GM21526 (cell line): ENCODE results near the gene TRPT1.
"Not testable (repeated sequence)": the region's sequence is repeated elsewhere in the genome, so short reads cannot be mapped to it uniquely, and the experiment has no call there.

Experiments
- ATAC-seq: cut with Tn5 transposase; IDR thresholded peaks from one replicate; pipeline ENCODE4 v1.9.1; 2021; ENCODE audit warnings: moderate library complexity; ENCODE audit not compliant: unreplicated experiment, low FRiP score

Gene TRPT1

DNA sequence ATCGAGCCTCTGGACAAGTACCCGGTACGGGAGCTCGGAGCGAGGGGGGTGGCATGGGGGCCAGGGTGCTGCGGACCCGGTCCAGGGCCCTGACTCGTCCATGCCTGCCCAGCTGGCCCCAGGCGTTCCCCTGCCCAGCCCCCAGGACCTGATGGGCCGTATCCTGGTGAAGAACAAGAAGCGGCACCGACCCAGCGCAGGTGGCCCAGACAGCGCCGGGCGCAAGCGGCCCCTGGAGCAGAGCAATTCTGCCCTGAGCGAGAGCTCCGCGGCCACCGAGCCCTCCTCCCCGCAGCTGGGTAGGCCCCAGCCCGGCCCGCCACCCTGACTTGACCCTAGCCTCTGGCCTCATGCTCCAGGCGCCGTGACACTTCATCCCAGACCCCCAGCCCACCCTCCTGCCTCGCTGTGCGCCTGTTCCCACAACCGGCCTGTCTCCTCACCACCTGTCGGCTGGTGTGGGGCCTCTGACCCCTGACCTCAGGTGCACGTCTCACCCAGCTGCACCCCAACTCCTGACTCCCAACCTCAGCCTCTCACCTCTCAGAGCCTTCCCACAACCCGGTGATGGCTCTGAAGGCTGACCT lies 33.1 kb upstream of the TRPT1 start:
- ATAC-seq = no peak

DNA sequence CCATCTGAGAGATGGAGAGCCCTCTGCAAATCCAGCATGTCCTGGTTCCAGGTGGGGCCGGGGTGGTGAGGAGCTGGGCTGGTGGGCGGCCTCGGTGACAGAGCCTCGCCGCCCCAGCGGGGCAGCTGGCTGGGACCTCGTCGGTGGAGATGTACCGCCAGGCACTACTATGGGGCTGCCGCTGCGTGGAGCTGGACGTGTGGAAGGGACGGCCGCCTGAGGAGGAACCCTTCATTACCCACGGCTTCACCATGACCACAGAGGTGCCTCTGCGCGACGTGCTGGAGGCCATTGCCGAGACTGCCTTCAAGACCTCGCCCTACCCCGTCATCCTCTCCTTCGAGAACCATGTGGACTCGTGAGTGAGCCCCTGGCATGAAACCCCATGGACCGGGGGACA lies 32.4 kb upstream of the TRPT1 start:
- no peak for ATAC-seq

DNA sequence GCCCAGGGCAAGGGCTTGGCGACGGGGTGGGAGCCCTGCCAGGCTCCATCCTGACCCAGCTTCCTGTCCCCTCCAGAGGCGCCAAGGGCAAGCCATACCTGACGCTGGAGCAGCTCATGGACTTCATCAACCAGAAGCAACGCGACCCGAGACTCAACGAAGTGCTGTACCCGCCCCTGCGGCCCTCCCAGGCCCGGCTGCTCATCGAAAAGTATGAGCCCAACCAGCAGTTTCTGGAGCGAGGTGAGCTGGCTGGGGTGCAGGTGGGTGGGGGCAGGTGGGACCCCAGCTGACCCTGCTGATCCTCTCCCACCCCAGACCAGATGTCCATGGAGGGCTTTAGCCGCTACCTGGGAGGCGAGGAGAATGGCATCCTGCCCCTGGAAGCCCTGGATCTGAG lies 30.3 kb upstream of the TRPT1 start:
- ATAC-seq = no peak

GRCh38 chr11:64255135-64256128 lies 29.4 kb upstream of the TRPT1 start:
- no peak for ATAC-seq

DNA sequence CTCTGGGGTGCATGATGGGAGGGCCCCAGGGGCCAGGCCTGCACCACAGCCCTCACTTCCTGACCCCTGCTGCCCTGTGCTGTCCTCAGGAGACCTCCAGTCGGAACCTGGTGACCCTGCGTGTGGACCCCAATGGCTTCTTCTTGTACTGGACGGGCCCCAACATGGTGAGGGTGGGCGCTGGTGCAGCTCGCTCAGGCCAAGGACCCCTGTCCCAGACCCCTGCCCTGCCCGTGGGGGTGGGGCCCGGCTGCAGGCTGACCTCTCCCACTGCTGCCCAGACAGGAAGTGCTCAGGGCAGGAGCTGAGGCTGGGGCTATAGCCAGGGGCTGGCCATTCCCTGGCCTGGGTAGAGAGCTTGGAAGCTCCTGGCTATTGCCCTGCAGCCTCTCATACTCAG lies 28.3 kb upstream of the TRPT1 start:
- ATAC-seq = no peak

DNA sequence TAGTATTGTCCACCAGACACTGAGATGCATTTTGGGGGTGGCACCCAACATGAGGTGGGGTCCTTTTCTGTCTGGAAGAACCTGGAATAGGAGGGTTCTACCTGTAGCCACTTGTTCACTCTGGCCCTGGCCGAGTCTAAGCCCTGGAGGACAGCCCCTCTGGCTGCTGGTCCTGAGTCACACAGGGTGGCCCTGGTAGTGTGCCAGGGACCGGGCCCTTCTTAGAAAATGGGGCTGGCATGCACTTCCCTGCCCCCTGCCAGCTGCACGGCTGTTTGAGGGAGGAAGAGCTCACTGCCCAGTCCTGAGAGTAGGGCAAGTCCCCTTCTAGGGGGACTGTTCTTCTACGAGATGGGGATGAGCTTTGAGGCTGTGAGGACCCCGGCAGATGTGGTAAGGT lies 27.5 kb upstream of the TRPT1 start:
- no peak for ATAC-seq

DNA sequence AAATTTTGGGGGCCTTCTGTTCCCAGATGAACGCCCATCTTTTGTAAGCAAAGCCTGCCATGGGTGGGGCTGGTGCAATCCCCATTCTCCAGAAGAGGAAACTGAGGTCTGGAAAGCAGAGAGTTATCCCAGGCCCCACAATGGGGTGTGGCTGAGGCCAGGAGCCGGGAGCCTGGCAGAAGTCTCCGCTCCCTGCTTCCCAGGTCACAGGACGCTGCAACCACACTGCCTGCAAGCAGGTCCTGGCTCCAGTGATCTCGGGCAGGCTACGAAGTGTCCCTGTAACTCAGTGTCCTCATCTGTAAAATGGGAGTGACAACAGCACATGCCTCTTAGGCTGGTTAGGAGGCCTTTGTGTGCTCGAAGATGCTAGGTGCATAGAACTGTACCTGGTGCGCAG lies 27.1 kb upstream of the TRPT1 start:
- ATAC-seq = no peak

DNA sequence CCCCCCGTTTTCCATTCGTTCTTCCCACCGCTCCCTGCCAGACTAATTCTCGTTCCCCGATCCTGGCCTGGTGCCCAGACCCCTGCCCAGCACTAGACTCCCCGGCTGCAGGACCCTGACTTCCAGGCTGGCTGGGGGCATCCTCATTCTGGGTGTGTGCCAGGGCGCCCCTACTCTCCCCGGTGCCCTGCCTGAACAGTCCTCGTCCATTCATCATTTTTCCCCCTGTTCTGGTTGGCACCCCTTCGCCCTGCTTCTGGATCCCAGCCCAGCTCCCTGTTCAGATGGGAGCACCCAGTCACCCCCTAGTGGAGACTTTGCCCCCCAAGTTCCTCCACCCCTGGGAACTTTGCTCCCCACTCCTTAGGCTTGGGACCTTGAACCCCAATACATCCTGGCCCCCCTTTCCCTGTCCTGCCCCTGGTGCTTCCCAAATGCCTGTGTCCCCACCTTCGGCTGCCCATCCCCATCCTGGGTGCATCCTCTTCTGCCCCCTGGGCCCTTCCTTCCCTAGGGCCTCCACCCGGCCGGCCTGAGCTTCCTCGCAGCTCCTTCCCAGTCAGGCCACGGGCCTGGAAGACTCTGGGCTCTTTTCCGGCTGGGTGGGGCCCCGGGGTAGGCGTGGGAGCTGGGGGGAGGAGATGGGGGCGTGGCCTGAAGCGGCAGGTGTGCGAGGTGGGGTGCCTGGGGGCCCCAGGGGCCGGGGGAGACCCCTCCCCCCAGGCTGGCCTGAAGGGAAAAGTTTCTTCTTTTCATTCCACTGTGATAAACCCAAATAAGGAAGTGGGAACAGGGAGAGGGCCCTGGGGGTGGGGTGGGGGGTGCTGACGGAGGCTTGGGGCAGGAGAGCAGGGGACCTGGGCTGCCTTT lies 26.3 kb upstream of the TRPT1 start:
- ATAC-seq = no peak

- ATAC-seq = no peak
These were observed 25.7 kb upstream of the TRPT1 start for GRCh38 chr11:64251753-64252002.

DNA sequence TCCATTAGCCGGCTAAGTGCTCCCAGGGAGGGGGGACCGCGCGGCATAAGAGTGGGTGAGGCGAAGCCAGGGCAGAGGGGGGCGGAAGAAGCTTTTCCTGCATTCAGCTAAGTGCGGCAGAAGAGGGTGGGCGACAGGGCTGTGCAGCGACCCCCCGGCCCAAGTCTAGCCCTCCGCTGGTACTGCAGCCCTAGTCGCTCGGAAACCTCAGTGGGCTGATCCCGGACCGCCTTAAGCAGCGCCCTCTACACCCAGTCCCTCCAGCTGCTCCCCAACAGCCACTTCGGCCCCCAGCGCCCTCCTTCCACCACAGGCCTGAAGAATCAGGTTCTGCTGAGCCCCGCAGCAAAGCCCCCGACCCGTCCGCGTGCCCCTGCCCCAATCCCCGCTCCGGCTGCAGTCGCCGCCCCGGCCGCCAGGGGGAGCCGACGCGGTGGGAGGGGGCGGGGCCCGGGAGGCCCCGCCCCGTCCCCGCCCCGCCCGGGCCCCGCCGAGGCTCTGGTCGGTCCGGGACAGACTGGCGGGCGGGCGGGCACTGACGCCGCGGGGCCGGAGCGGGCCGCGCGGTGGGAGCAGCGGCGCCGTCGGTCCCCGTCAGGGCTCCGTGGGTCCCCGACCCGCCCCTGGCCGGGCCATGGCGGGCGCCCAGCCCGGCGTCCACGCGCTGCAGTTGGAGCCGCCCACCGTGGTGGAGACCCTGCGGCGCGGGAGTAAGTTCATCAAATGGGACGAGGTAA lies 25.2 kb upstream of the TRPT1 start, which contains the start of gene PLCB3:
TSS of gene PLCB3 (plus strand) at position 515 of the 737 bp plus-strand sequence. CDS start at position 635, 120 bp downstream.
- no peak for ATAC-seq

DNA sequence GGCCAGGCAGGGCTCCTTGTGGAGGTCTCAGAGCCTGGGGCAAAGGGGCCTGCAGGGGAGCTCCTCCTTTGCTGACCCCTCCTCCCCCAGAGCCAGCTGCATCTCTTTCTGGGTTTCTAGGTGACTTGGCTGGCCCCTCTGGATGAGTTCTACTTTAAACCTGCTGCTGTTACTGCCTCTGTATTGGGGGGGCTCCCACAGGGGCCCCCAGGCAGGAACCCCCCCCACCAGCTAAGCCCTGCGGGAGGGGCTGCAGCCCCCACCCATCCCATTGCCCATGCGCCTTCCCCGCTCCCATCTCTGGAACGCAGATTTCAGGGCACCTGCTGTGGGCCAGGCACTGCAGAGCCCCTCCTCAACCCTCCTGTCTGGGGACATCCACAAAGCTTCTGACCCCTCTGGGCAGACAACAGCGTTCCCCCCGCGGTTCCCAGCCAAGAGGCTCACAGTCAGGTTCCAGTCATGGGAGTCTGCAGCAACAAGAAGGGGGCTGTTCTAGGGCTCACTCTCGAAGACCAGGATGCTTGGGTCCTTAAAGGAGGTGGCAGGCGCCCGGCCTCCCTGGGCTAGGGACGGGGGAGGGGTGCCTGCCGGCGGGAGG lies 24.5 kb upstream of the TRPT1 start:
- no peak for ATAC-seq

DNA sequence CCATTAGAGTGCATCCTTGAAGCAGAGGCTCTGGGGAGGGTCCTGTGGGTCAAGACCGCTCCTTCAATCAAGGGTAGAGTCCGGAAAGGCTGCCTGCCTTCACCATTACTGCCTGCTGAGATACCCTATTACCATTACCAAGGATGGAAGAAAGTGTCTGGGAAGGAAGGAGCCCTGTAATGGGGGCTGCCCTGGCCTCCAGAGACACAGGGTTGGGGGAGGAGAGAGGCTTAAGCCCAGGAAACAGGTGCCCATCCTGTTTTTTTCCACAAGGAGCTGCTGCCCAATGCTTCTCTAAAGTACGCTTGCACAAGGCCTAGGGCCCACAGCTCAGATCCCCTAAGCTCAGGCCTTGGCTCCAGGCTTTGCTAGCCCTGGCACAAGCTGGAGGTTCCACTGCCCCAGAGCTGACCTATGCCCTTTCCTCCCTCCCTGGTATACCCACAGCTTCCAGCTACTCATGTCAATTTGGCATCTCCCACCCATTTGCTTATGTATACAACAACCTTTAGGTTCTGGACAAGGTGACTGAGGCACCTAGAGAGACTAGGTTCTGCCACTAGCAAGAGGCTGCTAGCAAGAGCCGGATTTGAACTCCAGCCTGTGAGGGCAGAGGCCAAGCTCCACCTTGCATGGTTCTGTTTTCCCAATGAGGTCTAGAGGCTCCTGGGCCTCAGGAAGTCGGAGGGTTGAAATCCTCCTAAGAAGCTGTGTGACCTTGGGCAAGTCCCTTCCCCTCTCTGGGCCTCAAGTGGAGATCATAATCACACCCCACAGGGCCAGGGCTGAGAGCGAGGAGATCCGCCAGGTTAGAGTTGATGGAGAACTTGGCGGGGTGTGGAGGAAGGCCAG lies 23.8 kb upstream of the TRPT1 start:
- no peak for ATAC-seq

- ATAC-seq = no peak
These were observed 23.1 kb upstream of the TRPT1 start for GRCh38 chr11:64249038-64249437.

GRCh38 chr11:64248578-64248977 lies 22.6 kb upstream of the TRPT1 start:
- ATAC-seq = no peak

DNA sequence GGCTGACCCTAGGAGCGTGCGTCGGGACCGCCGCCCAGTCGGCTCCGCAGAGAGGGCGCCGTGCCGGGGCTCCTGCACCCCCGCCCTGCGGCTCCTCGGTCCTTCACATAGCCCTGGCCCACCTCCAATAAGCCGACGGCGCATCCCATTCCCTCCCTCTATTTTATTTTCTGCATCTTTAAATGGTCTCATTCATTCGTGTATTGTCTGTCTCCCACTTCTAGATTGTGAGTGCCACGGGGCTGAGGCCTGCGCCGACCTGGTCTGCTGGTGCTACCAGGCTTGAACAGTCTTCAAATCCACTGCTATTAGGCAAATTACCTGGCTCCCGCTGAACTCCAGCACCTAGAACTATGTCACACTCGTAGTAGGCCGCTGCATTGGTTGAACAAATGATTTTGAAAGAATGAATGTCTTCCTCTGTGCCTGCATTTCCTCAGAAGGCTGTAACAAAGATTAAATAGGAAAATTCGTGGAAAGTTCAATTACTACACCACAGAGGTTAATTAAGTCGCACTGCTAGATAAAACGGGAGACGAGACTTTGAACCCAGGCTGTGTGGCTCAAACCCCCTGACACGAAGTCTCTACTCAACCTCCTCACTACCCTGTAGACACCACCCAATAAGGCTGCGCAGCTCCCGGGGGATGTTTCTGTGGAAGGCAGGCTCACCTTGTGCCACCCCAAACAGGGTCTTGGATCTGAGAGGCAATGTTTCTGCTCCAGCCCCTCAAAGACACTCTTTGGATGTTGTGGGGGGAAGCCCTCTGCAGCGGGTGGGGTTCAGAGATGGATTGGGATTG lies 21.9 kb upstream of the TRPT1 start:
- no peak for ATAC-seq

- ATAC-seq = no peak
These were observed 21.1 kb upstream of the TRPT1 start, which contains the start of gene PPP1R14B for GRCh38 chr11:64246871-64247728. Gene PPP1R14B, minus strand, starts transcription at chr11:64246943. Its CDS starts 270 bp downstream, at chr11:64246673.

DNA sequence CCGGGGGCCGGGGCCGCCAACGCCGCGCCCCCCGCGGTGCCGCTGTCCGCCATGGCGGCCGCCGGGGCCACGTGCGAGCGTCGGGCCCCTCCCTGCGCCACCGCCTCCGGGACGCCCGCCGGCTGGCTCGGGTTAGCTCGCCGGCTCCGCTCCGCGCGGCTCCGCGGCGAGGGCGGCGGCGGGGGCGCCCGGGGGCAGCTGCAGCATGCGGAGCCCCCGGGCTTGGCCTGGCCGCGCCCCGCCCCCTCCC lies 20.6 kb upstream of the TRPT1 start:
- ATAC-seq = not testable (repeated sequence)
